Activated T-helper 1 cell treated with anti-CD3 and anti-CD28 coated beads, Interleukin-12 subunit alpha, Interleukin-12 subunit beta, Interleukin-2, Interleukin-4 antibody, amounts not matched to agents 30 ng/mL and 10 ng/mL and 1 ng/mL, durations not matched to agents 14 hours and 24 hours and 36 hours (primary cell): Measurements from ENCODE around the gene NPBWR2. TPM values are rescaled to one million over a fixed set of nuclear protein-coding genes. Genes with fewer than 3 reads are reported as not detected.

Experiments used
- DNase-seq: peaks from one replicate; pipeline ENCODE4 v3.0.0; 2021; ENCODE audit warnings: low spot score
- H3K27ac Mint-ChIP-seq: one replicate; pipeline ENCODE4 v1.8.0; 2021; ENCODE audit warnings: mild to moderate bottlenecking, mixed read lengths
- H3K27me3 Mint-ChIP-seq: one replicate; pipeline ENCODE4 v1.8.0; 2022; ENCODE audit warnings: mild to moderate bottlenecking, moderate library complexity, mixed read lengths; ENCODE audit not compliant: insufficient read depth
- H3K36me3 Mint-ChIP-seq: one replicate; pipeline ENCODE4 v1.8.0; 2021; ENCODE audit warnings: low read depth, mixed read lengths
- H3K4me1 Mint-ChIP-seq: one replicate; pipeline ENCODE4 v1.8.0; 2021; ENCODE audit warnings: low read depth, mixed read lengths
- H3K4me3 Mint-ChIP-seq: one replicate; pipeline ENCODE4 v1.8.0; 2021; ENCODE audit warnings: mild to moderate bottlenecking, moderate library complexity, mixed read lengths
- H3K9me3 Mint-ChIP-seq: one replicate; pipeline ENCODE4 v1.8.0; 2021; ENCODE audit warnings: mixed read lengths
- intact Hi-C: fragments of 100-400 bp; cut with micrococcal nuclease; formaldehyde crosslinking; loops from one replicate; pipeline ENCODE4 v1.15.1; 2024
- total RNA-seq: library from RNA; stranded (reverse); gene quantifications from 2 replicates; pipeline ENCODE4 v1.2.3, GENCODE V29; 2022

The NPBWR2 gene
- total RNA-seq, 1 donor from 2014 or later, result not detected

- DNase-seq, result peak; percentile 94
- Mint-ChIP-seq H3K27me3 (no peaks in the 10 kb centered on the region), H3K9me3 (no peaks in the 10 kb centered on the region), H3K4me1 (peaks cover 56% of the 10 kb centered on the region), H3K4me3 (peak within 1 kb of the TSS; percentile 93), H3K36me3 (peaks cover 2% of the 10 kb centered on the region), H3K27ac (peak within 1 kb of the TSS; percentile 95)
- intact Hi-C loops, result loop anchor here (1.0 to 5.0 kb wide), 14 partner anchors 17 to 845 kb away; partner anchors contain the start of genes ARFGAP1, ARFRP1, DNAJC5 and GMEB2
Observed at GRCh38 chr20:64062596-64063388, 44.6 kb downstream of the NPBWR2 start, which contains the start of gene TCEA2. TCEA2 (plus strand) TSS chr20:64063198; CDS start chr20:64063313, 115 bp downstream.

DNA sequence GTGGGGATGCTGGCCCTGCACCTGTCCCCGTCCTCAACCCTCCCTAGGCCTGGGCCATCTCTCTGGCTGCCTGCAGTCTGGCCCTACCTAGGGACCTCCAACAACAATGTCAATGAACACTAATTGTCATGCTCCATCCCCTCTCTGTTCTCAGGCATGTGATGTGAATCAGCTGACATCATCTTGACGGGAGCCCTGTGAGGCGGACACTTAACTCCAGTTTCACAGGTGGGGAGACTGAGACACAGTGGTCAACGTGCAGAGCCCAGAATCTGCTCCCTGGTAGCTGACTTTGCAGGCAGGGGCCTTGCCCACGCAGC is 45.1 kb downstream of the NPBWR2 start:
- H3K4me1 Mint-ChIP-seq, result peaks cover 53% of the 10 kb centered on the region
- intact Hi-C loops, result loop anchor here (2.0 to 5.0 kb wide), 3 partner anchors 435 to 845 kb away; partner anchors contain the start of genes ARFGAP1, GMEB2 and YTHDF1
- H3K36me3 Mint-ChIP-seq, result peaks cover 2% of the 10 kb centered on the region
- H3K4me3 Mint-ChIP-seq, result peak overlapping the region; percentile 93
- H3K27ac Mint-ChIP-seq, result peak overlapping the region; percentile 7
- DNase-seq, result no peak
- no peaks in the 10 kb centered on the region for H3K9me3 Mint-ChIP-seq
- H3K27me3 Mint-ChIP-seq, result no peaks in the 10 kb centered on the region

- peak overlapping the region; percentile 45 for H3K27ac Mint-ChIP-seq
- intact Hi-C loops, result loop anchor here (5.0 kb wide), 1 partner anchor 271 kb away; no protein-coding TSS in a partner anchor
- no peaks in the 10 kb centered on the region for H3K36me3 Mint-ChIP-seq
- peak overlapping the region; percentile 75 for H3K4me3 Mint-ChIP-seq
- H3K4me1 Mint-ChIP-seq, result peaks cover 22% of the 10 kb centered on the region
- no peaks in the 10 kb centered on the region for H3K9me3 Mint-ChIP-seq
- DNase-seq, result no peak
- no peaks in the 10 kb centered on the region for H3K27me3 Mint-ChIP-seq
Observed at GRCh38 chr20:64058536-64058935, 48.8 kb downstream of the NPBWR2 start.

GRCh38 chr20:64057628-64058498 is 49.5 kb downstream of the NPBWR2 start:
- no peaks in the 10 kb centered on the region for H3K36me3 Mint-ChIP-seq
- H3K4me1 Mint-ChIP-seq, result peaks cover 22% of the 10 kb centered on the region
- intact Hi-C loops, result loop anchor here (1.0 to 5.0 kb wide), 2 partner anchors 19 to 271 kb away; no protein-coding TSS in a partner anchor
- H3K27me3 Mint-ChIP-seq, result no peaks in the 10 kb centered on the region
- H3K27ac Mint-ChIP-seq, result peak overlapping the region; percentile 75
- H3K4me3 Mint-ChIP-seq, result peak overlapping the region; percentile 75
- DNase-seq, result peak; percentile 70
- H3K9me3 Mint-ChIP-seq, result no peaks in the 10 kb centered on the region

GRCh38 chr20:64056889-64057627 is 50.3 kb downstream of the NPBWR2 start:
- no peaks in the 10 kb centered on the region for H3K9me3 Mint-ChIP-seq
- peaks cover 18% of the 10 kb centered on the region for H3K4me1 Mint-ChIP-seq
- no peaks in the 10 kb centered on the region for H3K36me3 Mint-ChIP-seq
- H3K4me3 Mint-ChIP-seq, result peak overlapping the region; percentile 75
- no peak for DNase-seq
- peak overlapping the region; percentile 75 for H3K27ac Mint-ChIP-seq
- no peaks in the 10 kb centered on the region for H3K27me3 Mint-ChIP-seq
- intact Hi-C loops, result loop anchor here (1.0 to 5.0 kb wide), 2 partner anchors 18 to 270 kb away; no protein-coding TSS in a partner anchor

DNA sequence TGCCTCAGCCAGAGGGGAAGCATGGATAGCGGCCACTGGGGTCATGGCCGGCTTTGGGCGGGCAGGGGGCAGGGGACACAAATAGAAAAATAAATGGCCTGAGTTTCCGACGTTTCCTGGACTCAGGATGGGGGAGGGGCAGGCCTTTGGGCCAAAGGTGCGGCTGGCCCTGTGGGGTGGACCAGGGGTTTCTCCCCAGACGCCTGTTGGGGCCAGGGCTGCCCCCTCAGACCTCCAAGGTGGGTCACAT is 50.8 kb downstream of the NPBWR2 start:
- Mint-ChIP-seq H3K36me3 (no peaks in the 10 kb centered on the region), H3K4me3 (no peak overlapping the region), H3K4me1 (peaks cover 16% of the 10 kb centered on the region), H3K27ac (no peak overlapping the region), H3K27me3 (peaks cover 2% of the 10 kb centered on the region), H3K9me3 (no peaks in the 10 kb centered on the region)
- intact Hi-C loops, result loop anchor here (5.0 kb wide), 1 partner anchor 269 kb away; no protein-coding TSS in a partner anchor
- no peak for DNase-seq

DNA sequence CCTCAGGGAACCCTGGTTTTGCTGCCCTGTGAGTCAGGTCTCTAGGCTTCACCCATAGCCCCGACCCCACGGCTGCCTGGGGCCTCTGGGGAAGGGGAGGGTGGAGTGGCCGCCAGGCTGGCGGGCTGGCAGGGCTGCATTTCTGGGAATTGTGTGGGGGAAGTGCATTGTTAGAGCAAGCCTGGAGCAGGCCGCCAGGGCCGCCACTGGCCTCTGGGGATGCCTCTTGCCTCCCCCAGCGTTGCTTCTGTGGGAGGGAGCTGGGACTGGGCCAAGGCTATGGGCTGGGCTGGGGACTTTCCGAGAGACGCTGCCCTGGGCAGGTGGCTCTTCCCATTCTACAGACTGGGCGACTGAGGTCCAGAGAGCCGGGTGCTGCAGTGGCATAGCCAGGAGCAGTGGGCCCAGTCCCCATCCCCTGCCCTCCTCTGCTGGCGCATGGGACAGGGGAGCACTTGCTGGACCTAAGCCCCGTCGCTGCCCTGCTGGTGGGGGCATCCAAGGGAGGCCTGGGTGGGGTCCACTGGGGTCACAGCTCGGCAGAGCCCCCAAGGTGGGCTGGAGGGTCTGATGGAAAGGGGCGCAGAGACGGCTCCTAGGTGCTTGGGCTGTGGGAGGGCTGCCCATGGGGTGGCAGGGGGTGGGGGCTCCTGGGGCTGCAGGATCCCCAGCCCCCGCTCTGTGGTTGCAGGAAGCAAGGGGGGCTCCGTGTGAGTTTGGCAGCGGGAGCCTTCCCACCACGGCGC is 51.3 kb downstream of the NPBWR2 start:
- Mint-ChIP-seq H3K9me3 (no peaks in the 10 kb centered on the region), H3K27ac (no peak overlapping the region), H3K4me1 (peaks cover 16% of the 10 kb centered on the region), H3K27me3 (peaks cover 2% of the 10 kb centered on the region), H3K36me3 (no peaks in the 10 kb centered on the region), H3K4me3 (no peak overlapping the region)
- DNase-seq, result no peak
- intact Hi-C loops, result loop anchor here (5.0 kb wide), 1 partner anchor 269 kb away; no protein-coding TSS in a partner anchor

GRCh38 chr20:64055396-64055892 is 51.9 kb downstream of the NPBWR2 start:
- H3K27me3 Mint-ChIP-seq, result peaks cover 2% of the 10 kb centered on the region
- intact Hi-C loops, result loop anchor here (5.0 kb wide), 1 partner anchor 268 kb away; no protein-coding TSS in a partner anchor
- DNase-seq, result no peak
- no peaks in the 10 kb centered on the region for H3K9me3 Mint-ChIP-seq
- H3K4me1 Mint-ChIP-seq, result peaks cover 16% of the 10 kb centered on the region
- no peak overlapping the region for H3K4me3 Mint-ChIP-seq
- H3K27ac Mint-ChIP-seq, result peak overlapping the region; percentile 52
- H3K36me3 Mint-ChIP-seq, result no peaks in the 10 kb centered on the region

DNA sequence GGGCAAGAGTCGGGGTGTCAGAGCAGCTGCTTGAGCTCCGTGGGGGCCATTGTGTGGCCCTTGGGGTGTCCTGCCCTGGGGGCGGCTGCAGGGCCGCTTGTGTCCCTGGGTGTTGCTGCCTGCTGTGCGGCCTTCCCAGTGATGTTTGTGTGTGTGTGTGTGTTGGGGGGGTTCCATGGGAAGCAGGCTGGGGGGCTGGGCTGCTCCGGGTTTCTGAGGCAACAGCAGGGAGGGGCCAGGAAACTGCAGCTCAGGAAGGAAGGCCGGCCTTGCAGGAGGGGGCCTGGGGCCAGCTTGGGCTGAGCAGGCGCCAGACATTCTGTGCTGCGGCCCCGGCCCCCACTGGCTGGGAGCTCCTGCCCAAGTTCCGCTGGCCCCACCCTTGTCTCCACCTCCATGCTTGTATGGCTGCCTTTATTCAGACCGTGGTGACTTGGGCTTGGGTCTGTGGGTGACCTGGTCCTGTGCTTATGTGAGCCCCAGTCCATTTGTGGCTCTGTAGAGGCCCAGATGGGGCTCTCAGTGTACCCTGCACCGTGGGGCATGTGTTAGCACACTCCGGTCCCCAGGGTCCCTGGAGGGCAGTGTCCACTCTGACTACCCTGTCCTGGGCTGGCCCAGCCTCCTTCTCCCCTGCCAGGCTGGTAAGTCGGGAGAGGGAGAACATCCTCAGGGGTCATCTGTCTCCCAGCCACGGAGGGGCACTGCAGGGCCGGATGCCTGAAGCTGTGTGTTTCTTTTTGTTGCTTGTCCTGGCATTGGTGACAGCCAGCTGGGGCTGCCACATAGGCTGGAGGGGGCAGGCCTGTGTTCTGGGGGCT is 53.3 kb downstream of the NPBWR2 start:
- H3K9me3 Mint-ChIP-seq, result no peaks in the 10 kb centered on the region
- peaks cover 3% of the 10 kb centered on the region for H3K27me3 Mint-ChIP-seq
- no peak for DNase-seq
- peaks cover 16% of the 10 kb centered on the region for H3K4me1 Mint-ChIP-seq
- H3K4me3 Mint-ChIP-seq, result no peak overlapping the region
- intact Hi-C loops, result no loop called here
- no peak overlapping the region for H3K27ac Mint-ChIP-seq
- H3K36me3 Mint-ChIP-seq, result no peaks in the 10 kb centered on the region
